Measurements from ENCODE around the gene GNAQ.

GNAQ gene

GRCh38 chr9:77916410-77916819 lies 115.2 kb downstream of the GNAQ start:
- H3K27ac ChIP-seq (ENCODE audit: low read depth, low read length) = no peak overlapping the region
- H3K4me1 ChIP-seq (ENCODE audit: control insufficient read depth in 5 of 5, insufficient read depth in 5 of 5, low read length in 5 of 5) = peaks cover 0 to 11% (median 6%) of the 10 kb centered on the region in 5 donors
- H3K36me3 ChIP-seq (ENCODE audit: control insufficient read depth in 5 of 5, insufficient read depth in 5 of 5, low read length in 5 of 5) = peaks cover 2 to 14% (median 11%) of the 10 kb centered on the region in 5 donors
- H3K9ac ChIP-seq (ENCODE audit: low read length in 5 of 5) = no peak overlapping the region
- H3K9me3 ChIP-seq (ENCODE audit: control insufficient read depth in 5 of 5, low read length in 5 of 5) = no peaks in the 10 kb centered on the region
- no peak overlapping the region for H3K4me3 ChIP-seq (ENCODE audit: low read depth in 1 of 5, low read length in 5 of 5)
- H3K27me3 ChIP-seq (ENCODE audit: control insufficient read depth in 5 of 5, insufficient read depth in 4 of 5, low read length in 5 of 5) = no peaks in the 10 kb centered on the region

- H3K36me3 ChIP-seq (ENCODE audit: control insufficient read depth in 5 of 5, insufficient read depth in 5 of 5, low read length in 5 of 5) = peaks cover 2 to 12% (median 6%) of the 10 kb centered on the region in 5 donors
- H3K4me1 ChIP-seq (ENCODE audit: control insufficient read depth in 5 of 5, insufficient read depth in 5 of 5, low read length in 5 of 5) = peaks cover 0 to 11% (median 6%) of the 10 kb centered on the region in 5 donors
- H3K27ac ChIP-seq (ENCODE audit: low read depth, low read length) = no peak overlapping the region
- H3K27me3 ChIP-seq (ENCODE audit: control insufficient read depth in 5 of 5, insufficient read depth in 4 of 5, low read length in 5 of 5) = no peaks in the 10 kb centered on the region
- no peaks in the 10 kb centered on the region for H3K9me3 ChIP-seq (ENCODE audit: control insufficient read depth in 5 of 5, low read length in 5 of 5)
- no peak overlapping the region for H3K4me3 ChIP-seq (ENCODE audit: low read depth in 1 of 5, low read length in 5 of 5)
- no peak overlapping the region for H3K9ac ChIP-seq (ENCODE audit: low read length in 5 of 5)
Measured at GRCh38 chr9:77915744-77916143, 115.9 kb downstream of the GNAQ start.

- H3K9ac ChIP-seq (ENCODE audit: low read length in 5 of 5) = no peak overlapping the region
- H3K27me3 ChIP-seq (ENCODE audit: control insufficient read depth in 5 of 5, insufficient read depth in 4 of 5, low read length in 5 of 5) = no peaks in the 10 kb centered on the region
- H3K4me1 ChIP-seq (ENCODE audit: control insufficient read depth in 5 of 5, insufficient read depth in 5 of 5, low read length in 5 of 5) = peaks cover 0 to 15% (median 11%) of the 10 kb centered on the region in 5 donors
- H3K4me3 ChIP-seq (ENCODE audit: low read depth in 1 of 5, low read length in 5 of 5) = no peak overlapping the region
- peaks cover 0 to 3% (median 0%) of the 10 kb centered on the region in 5 donors for H3K36me3 ChIP-seq (ENCODE audit: control insufficient read depth in 5 of 5, insufficient read depth in 5 of 5, low read length in 5 of 5)
- no peaks in the 10 kb centered on the region for H3K9me3 ChIP-seq (ENCODE audit: control insufficient read depth in 5 of 5, low read length in 5 of 5)
- no peak overlapping the region for H3K27ac ChIP-seq (ENCODE audit: low read depth, low read length)
Measured at GRCh38 chr9:77912895-77913693, 118.5 kb downstream of the GNAQ start.

- Histone ChIP-seq H3K27me3 (ENCODE audit: control insufficient read depth in 5 of 5, insufficient read depth in 4 of 5, low read length in 5 of 5) (no peaks in the 10 kb centered on the region), H3K4me3 (ENCODE audit: low read depth in 1 of 5, low read length in 5 of 5) (no peak overlapping the region), H3K4me1 (ENCODE audit: control insufficient read depth in 5 of 5, insufficient read depth in 5 of 5, low read length in 5 of 5) (peaks cover 0 to 16% (median 11%) of the 10 kb centered on the region in 5 donors), H3K27ac (ENCODE audit: low read depth, low read length) (no peak overlapping the region), H3K9me3 (ENCODE audit: control insufficient read depth in 5 of 5, low read length in 5 of 5) (no peaks in the 10 kb centered on the region), H3K9ac (ENCODE audit: low read length in 5 of 5) (no peak overlapping the region), H3K36me3 (ENCODE audit: control insufficient read depth in 5 of 5, insufficient read depth in 5 of 5, low read length in 5 of 5) (peaks cover 0 to 3% (median 0%) of the 10 kb centered on the region in 5 donors)
Measured at GRCh38 chr9:77911928-77912327, 119.7 kb downstream of the GNAQ start.

- peaks cover 0 to 3% (median 0%) of the 10 kb centered on the region in 5 donors for H3K36me3 ChIP-seq (ENCODE audit: control insufficient read depth in 5 of 5, insufficient read depth in 5 of 5, low read length in 5 of 5)
- no peak overlapping the region for H3K27ac ChIP-seq (ENCODE audit: low read depth, low read length)
- H3K9me3 ChIP-seq (ENCODE audit: control insufficient read depth in 5 of 5, low read length in 5 of 5) = no peaks in the 10 kb centered on the region
- no peaks in the 10 kb centered on the region for H3K27me3 ChIP-seq (ENCODE audit: control insufficient read depth in 5 of 5, insufficient read depth in 4 of 5, low read length in 5 of 5)
- peaks cover 0 to 16% (median 12%) of the 10 kb centered on the region in 5 donors for H3K4me1 ChIP-seq (ENCODE audit: control insufficient read depth in 5 of 5, insufficient read depth in 5 of 5, low read length in 5 of 5)
- H3K4me3 ChIP-seq (ENCODE audit: low read depth in 1 of 5, low read length in 5 of 5) = no peak overlapping the region
- H3K9ac ChIP-seq (ENCODE audit: low read length in 5 of 5) = no peak overlapping the region
Measured at GRCh38 chr9:77910194-77910621, 121.4 kb downstream of the GNAQ start.

GRCh38 chr9:77909306-77909705 lies 122.3 kb downstream of the GNAQ start:
- no peak overlapping the region for H3K9ac ChIP-seq (ENCODE audit: low read length in 5 of 5)
- no peak overlapping the region for H3K4me3 ChIP-seq (ENCODE audit: low read depth in 1 of 5, low read length in 5 of 5)
- H3K27ac ChIP-seq (ENCODE audit: low read depth, low read length) = no peak overlapping the region
- peaks cover 0 to 3% (median 0%) of the 10 kb centered on the region in 5 donors for H3K36me3 ChIP-seq (ENCODE audit: control insufficient read depth in 5 of 5, insufficient read depth in 5 of 5, low read length in 5 of 5)
- H3K27me3 ChIP-seq (ENCODE audit: control insufficient read depth in 5 of 5, insufficient read depth in 4 of 5, low read length in 5 of 5) = no peaks in the 10 kb centered on the region
- H3K4me1 ChIP-seq (ENCODE audit: control insufficient read depth in 5 of 5, insufficient read depth in 5 of 5, low read length in 5 of 5) = peaks cover 0 to 16% (median 13%) of the 10 kb centered on the region in 5 donors
- H3K9me3 ChIP-seq (ENCODE audit: control insufficient read depth in 5 of 5, low read length in 5 of 5) = no peaks in the 10 kb centered on the region

- H3K9me3 ChIP-seq (ENCODE audit: control insufficient read depth in 5 of 5, low read length in 5 of 5) = no peaks in the 10 kb centered on the region
- peaks cover 0 to 16% (median 13%) of the 10 kb centered on the region in 5 donors for H3K4me1 ChIP-seq (ENCODE audit: control insufficient read depth in 5 of 5, insufficient read depth in 5 of 5, low read length in 5 of 5)
- no peak overlapping the region for H3K4me3 ChIP-seq (ENCODE audit: low read depth in 1 of 5, low read length in 5 of 5)
- H3K27ac ChIP-seq (ENCODE audit: low read depth, low read length) = no peak overlapping the region
- H3K36me3 ChIP-seq (ENCODE audit: control insufficient read depth in 5 of 5, insufficient read depth in 5 of 5, low read length in 5 of 5) = peaks cover 0 to 3% (median 0%) of the 10 kb centered on the region in 5 donors
- H3K27me3 ChIP-seq (ENCODE audit: control insufficient read depth in 5 of 5, insufficient read depth in 4 of 5, low read length in 5 of 5) = no peaks in the 10 kb centered on the region
- no peak overlapping the region for H3K9ac ChIP-seq (ENCODE audit: low read length in 5 of 5)
Measured at GRCh38 chr9:77908293-77908692, 123.3 kb downstream of the GNAQ start.

GRCh38 chr9:77907585-77907984 lies 124.0 kb downstream of the GNAQ start:
- no peak overlapping the region for H3K4me3 ChIP-seq (ENCODE audit: low read depth in 1 of 5, low read length in 5 of 5)
- peaks cover 0 to 16% (median 13%) of the 10 kb centered on the region in 5 donors for H3K4me1 ChIP-seq (ENCODE audit: control insufficient read depth in 5 of 5, insufficient read depth in 5 of 5, low read length in 5 of 5)
- no peak overlapping the region for H3K27ac ChIP-seq (ENCODE audit: low read depth, low read length)

GRCh38 chr9:77906991-77907390 lies 124.6 kb downstream of the GNAQ start:
- H3K4me3 ChIP-seq (ENCODE audit: low read depth in 1 of 5, low read length in 5 of 5) = no peak overlapping the region
- H3K9me3 ChIP-seq (ENCODE audit: control insufficient read depth in 5 of 5, low read length in 5 of 5) = no peaks in the 10 kb centered on the region
- H3K27me3 ChIP-seq (ENCODE audit: control insufficient read depth in 5 of 5, insufficient read depth in 4 of 5, low read length in 5 of 5) = no peaks in the 10 kb centered on the region
- peaks cover 0 to 14% (median 13%) of the 10 kb centered on the region in 5 donors for H3K4me1 ChIP-seq (ENCODE audit: control insufficient read depth in 5 of 5, insufficient read depth in 5 of 5, low read length in 5 of 5)
- no peak overlapping the region for H3K27ac ChIP-seq (ENCODE audit: low read depth, low read length)
- H3K36me3 ChIP-seq (ENCODE audit: control insufficient read depth in 5 of 5, insufficient read depth in 5 of 5, low read length in 5 of 5) = peaks cover 0 to 3% (median 0%) of the 10 kb centered on the region in 5 donors
- no peak overlapping the region for H3K9ac ChIP-seq (ENCODE audit: low read length in 5 of 5)

More at GRCh38 chr9:77907585-77907984, 124.0 kb downstream of the GNAQ start:
- Histone ChIP-seq H3K9me3 (ENCODE audit: control insufficient read depth in 5 of 5, low read length in 5 of 5) (no peaks in the 10 kb centered on the region), H3K9ac (ENCODE audit: low read length in 5 of 5) (no peak overlapping the region), H3K27me3 (ENCODE audit: control insufficient read depth in 5 of 5, insufficient read depth in 4 of 5, low read length in 5 of 5) (no peaks in the 10 kb centered on the region), H3K36me3 (ENCODE audit: control insufficient read depth in 5 of 5, insufficient read depth in 5 of 5, low read length in 5 of 5) (peaks cover 0 to 3% (median 0%) of the 10 kb centered on the region in 5 donors)

GRCh38 chr9:77903666-77904285 lies 127.8 kb downstream of the GNAQ start:
- Histone ChIP-seq H3K36me3 (ENCODE audit: control insufficient read depth in 5 of 5, insufficient read depth in 5 of 5, low read length in 5 of 5) (peaks cover 0 to 3% (median 0%) of the 10 kb centered on the region in 5 donors), H3K4me1 (ENCODE audit: control insufficient read depth in 5 of 5, insufficient read depth in 5 of 5, low read length in 5 of 5) (peaks cover 0 to 11% (median 8%) of the 10 kb centered on the region in 5 donors), H3K9me3 (ENCODE audit: control insufficient read depth in 5 of 5, low read length in 5 of 5) (no peaks in the 10 kb centered on the region), H3K9ac (ENCODE audit: low read length in 5 of 5) (no peak overlapping the region), H3K27ac (ENCODE audit: low read depth, low read length) (no peak overlapping the region), H3K4me3 (ENCODE audit: low read depth in 1 of 5, low read length in 5 of 5) (no peak overlapping the region), H3K27me3 (ENCODE audit: control insufficient read depth in 5 of 5, insufficient read depth in 4 of 5, low read length in 5 of 5) (no peaks in the 10 kb centered on the region)
